BLaER1 treated with 17β-estradiol and CSF1 and Interleukin-3, amounts not matched to agents 10 nM and 100 nM (cell line): ENCODE data around the gene KIAA0319L.

Experiments used
- H3K27ac ChIP-seq, 11 experiments: shearing (Covaris generic); formaldehyde crosslinking; 2 replicates each; pipeline ENCODE4 v1.8.1; 2022
- H3K27me3 ChIP-seq, 11 experiments: shearing (Covaris generic); formaldehyde crosslinking; 2 replicates each; pipeline ENCODE4 v1.8.1; 2022
- H3K36me3 ChIP-seq, 11 experiments: shearing (Covaris generic); formaldehyde crosslinking; 2 replicates each; pipeline ENCODE4 v1.8.1; 2022
- H3K4me1 ChIP-seq, 10 experiments: shearing (Covaris generic); formaldehyde crosslinking; 2 replicates each; pipeline ENCODE4 v1.8.1; 2022
- H3K4me2 ChIP-seq, 11 experiments: shearing (Covaris generic); formaldehyde crosslinking; 2 replicates each; pipeline ENCODE4 v1.8.1; 2022
- H3K4me3 ChIP-seq, 10 experiments: shearing (Covaris generic); formaldehyde crosslinking; 2 replicates each; pipeline ENCODE4 v1.8.1; 2022
- H3K9ac ChIP-seq, 11 experiments: shearing (Covaris generic); formaldehyde crosslinking; 2 replicates each; pipeline ENCODE4 v1.8.1; 2022
- H3K9me3 ChIP-seq, 11 experiments: shearing (Covaris generic); formaldehyde crosslinking; replicated peaks in 1 of 11; 2 replicates each; pipeline ENCODE4 v1.8.1; 2022
- H4K20me1 ChIP-seq, 11 experiments: shearing (Covaris generic); formaldehyde crosslinking; 2 replicates each; pipeline ENCODE4 v1.8.1; 2022
- Cebpa-rat ChIP-seq, 11 experiments: shearing (Covaris generic); IDR thresholded peaks; 2 replicates each; pipeline ENCODE4 v1.8.1; 2022

Gene KIAA0319L

DNA sequence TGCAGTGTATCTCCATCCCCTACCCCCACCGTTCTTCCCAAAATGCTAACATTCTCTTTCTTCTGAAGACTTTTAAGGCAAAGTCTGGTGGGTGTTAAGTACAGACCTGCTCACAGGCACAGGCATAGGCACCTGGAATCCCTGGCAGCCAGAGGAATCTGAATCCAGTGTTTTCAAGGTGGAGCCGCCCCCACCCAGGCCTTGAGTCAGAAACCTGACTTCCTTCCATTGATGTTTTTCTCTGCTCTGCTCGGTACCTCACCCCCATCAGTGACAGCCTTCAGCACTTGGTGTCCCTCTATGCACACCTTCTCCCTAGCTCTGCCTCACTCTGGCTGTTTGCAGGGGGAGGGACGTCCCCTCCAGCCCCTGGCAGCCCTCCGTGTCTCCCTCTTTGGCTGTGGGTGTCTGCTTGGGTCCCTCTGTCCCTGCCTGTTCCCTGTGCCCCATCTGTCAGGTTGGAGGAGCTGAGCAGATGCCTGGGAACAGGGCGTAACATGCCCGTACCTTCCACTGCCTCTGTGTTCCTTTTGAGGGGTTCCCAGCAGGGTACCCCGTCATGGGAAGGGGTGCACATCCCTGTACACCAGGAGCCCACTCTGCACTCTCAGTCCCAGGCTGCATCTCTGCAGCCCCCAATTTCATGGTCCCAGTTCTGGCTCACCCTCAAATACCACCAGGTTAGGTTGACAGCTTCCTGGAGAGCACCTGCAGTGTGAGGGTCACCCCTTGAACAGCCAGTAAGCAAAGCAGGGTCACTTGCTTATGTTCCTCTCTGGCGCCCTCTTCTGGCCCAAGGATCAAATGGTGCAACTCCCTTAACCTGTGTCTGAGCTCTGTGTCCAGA, 7.1 kb upstream of the KIAA0319L start:
- no peak overlapping the region for H3K27ac ChIP-seq
- TF ChIP-seq Cebpa-rat (IDR thresholded peaks at IDR 0.05), result no peak

DNA sequence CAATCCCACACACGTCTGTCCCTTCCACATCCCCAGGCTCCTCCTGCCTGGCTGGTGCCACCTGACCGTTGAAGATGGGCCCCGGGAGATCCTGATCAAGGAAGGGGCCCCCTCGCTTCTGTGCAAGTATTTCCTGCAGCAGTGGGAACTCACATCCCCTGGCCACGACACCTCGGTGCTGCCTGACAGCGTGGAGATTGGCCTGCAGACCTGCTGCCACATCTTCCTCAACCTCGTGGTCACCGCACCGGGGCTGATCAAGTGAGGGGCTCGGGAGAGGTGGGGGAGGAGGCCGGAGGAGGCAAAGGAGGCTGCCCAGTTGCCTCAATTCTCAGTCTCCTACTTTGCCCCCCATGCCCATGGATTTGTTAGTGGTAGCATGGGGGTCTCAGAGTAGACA, 6.0 kb upstream of the KIAA0319L start:
- Histone ChIP-seq H3K27ac (peak overlapping the region in 1 of 11 experiments; percentile 18; a peak in 1 of 22 replicates), H3K27me3 (no peaks in the 10 kb centered on the region)
- TF ChIP-seq Cebpa-rat (IDR thresholded peaks at IDR 0.05), result no peak

More for the DNA sequence above, 7.1 kb upstream of the KIAA0319L start:
- Histone ChIP-seq H3K4me3 (no peak overlapping the region), H4K20me1 (peaks cover 0 to 82% (median 49%) of the 10 kb centered on the region in 11 experiments; a peak in 18 of 22 replicates), H3K9ac (peak overlapping the region in 4 of 11 experiments; percentile 7 to 56 (median 44); a peak in 2 of 22 replicates), H3K36me3 (peaks cover 0 to 77% (median 46%) of the 10 kb centered on the region in 11 experiments; a peak in 18 of 22 replicates), H3K4me1 (peaks cover 21 to 46% (median 40%) of the 10 kb centered on the region in 10 experiments; a peak in 19 of 20 replicates), H3K9me3 (no peaks in the 10 kb centered on the region), H3K4me2 (peak overlapping the region in 2 of 11 experiments; percentile 55 to 60; a peak in 1 of 22 replicates), H3K27me3 (no peaks in the 10 kb centered on the region)

GRCh38 chr1:35561972-35562680, 4.9 kb upstream of the KIAA0319L start:
- H3K9me3 ChIP-seq, result no peaks in the 10 kb centered on the region
- H3K4me1 ChIP-seq, result peaks cover 34 to 57% (median 52%) of the 10 kb centered on the region in 10 experiments; a peak in 19 of 20 replicates
- no peak for TF ChIP-seq Cebpa-rat (IDR thresholded peaks at IDR 0.05)
- peaks cover 0 to 70% (median 41%) of the 10 kb centered on the region in 11 experiments; a peak in 18 of 22 replicates for H3K36me3 ChIP-seq
- H3K27ac ChIP-seq, result no peak overlapping the region
- H4K20me1 ChIP-seq, result peaks cover 0 to 69% (median 52%) of the 10 kb centered on the region in 11 experiments; a peak in 18 of 22 replicates
- H3K27me3 ChIP-seq, result no peaks in the 10 kb centered on the region
- H3K4me2 ChIP-seq, result peak overlapping the region; percentile 9 to 71 (median 60); a peak in 18 of 22 replicates
- H3K4me3 ChIP-seq, result no peak overlapping the region
- H3K9ac ChIP-seq, result peak overlapping the region in 6 of 11 experiments; percentile 8 to 57 (median 26); a peak in 5 of 22 replicates

More for the DNA sequence above, 6.0 kb upstream of the KIAA0319L start:
- Histone ChIP-seq H3K4me2 (peak overlapping the region; percentile 30 to 71 (median 60); a peak in 20 of 22 replicates), H3K4me3 (no peak overlapping the region), H4K20me1 (peaks cover 0 to 75% (median 52%) of the 10 kb centered on the region in 11 experiments; a peak in 18 of 22 replicates), H3K36me3 (peaks cover 0 to 77% (median 45%) of the 10 kb centered on the region in 11 experiments; a peak in 18 of 22 replicates), H3K9ac (peak overlapping the region in 10 of 11 experiments; percentile 5 to 66 (median 42); a peak in 12 of 22 replicates), H3K9me3 (no peaks in the 10 kb centered on the region), H3K4me1 (peaks cover 31 to 56% (median 50%) of the 10 kb centered on the region in 10 experiments; a peak in 19 of 20 replicates)

DNA sequence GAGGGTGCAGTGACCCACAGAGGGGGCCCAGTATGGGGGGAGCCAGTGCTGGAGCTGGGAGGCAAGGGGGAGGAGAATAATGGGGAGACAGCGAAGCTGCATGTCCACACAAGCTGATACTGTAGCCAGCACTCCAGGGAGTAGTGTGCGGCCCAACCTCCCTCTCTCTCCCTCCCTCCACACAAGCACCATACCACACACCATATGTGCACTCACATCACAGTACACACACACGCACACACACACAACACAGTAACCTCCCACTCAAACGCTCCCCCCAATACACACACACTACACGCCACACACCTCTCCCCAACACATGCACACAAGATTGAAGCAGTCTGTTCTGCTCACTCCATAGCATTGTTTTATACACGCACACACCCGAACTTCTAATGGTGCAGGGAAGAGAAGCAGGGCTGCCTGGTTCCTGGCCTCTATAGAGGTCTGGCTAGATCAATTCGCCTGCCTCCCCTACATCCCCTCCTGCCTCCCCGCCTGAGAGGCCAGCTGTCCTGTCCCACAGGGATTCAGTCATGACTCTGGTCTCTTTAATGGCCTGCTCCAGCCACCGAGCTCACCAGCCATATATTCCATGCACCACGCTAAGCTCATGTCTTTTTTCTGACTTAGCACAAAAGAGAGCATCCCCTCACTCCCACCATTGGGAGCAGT, 4.2 kb upstream of the KIAA0319L start:
- Histone ChIP-seq H3K36me3 (peaks cover 0 to 63% (median 39%) of the 10 kb centered on the region in 11 experiments; a peak in 18 of 22 replicates), H3K9ac (peak overlapping the region in 6 of 11 experiments; percentile 4 to 28 (median 17); a peak in 2 of 22 replicates), H3K27me3 (no peaks in the 10 kb centered on the region), H4K20me1 (peaks cover 0 to 69% (median 52%) of the 10 kb centered on the region in 11 experiments; a peak in 18 of 22 replicates), H3K4me2 (peak overlapping the region in 9 of 11 experiments; percentile 4 to 71 (median 41); a peak in 10 of 22 replicates), H3K4me1 (peaks cover 39 to 61% (median 56%) of the 10 kb centered on the region in 10 experiments), H3K27ac (no peak overlapping the region), H3K9me3 (no peaks in the 10 kb centered on the region), H3K4me3 (no peak overlapping the region)
- TF ChIP-seq Cebpa-rat (IDR thresholded peaks at IDR 0.05), result no peak

DNA sequence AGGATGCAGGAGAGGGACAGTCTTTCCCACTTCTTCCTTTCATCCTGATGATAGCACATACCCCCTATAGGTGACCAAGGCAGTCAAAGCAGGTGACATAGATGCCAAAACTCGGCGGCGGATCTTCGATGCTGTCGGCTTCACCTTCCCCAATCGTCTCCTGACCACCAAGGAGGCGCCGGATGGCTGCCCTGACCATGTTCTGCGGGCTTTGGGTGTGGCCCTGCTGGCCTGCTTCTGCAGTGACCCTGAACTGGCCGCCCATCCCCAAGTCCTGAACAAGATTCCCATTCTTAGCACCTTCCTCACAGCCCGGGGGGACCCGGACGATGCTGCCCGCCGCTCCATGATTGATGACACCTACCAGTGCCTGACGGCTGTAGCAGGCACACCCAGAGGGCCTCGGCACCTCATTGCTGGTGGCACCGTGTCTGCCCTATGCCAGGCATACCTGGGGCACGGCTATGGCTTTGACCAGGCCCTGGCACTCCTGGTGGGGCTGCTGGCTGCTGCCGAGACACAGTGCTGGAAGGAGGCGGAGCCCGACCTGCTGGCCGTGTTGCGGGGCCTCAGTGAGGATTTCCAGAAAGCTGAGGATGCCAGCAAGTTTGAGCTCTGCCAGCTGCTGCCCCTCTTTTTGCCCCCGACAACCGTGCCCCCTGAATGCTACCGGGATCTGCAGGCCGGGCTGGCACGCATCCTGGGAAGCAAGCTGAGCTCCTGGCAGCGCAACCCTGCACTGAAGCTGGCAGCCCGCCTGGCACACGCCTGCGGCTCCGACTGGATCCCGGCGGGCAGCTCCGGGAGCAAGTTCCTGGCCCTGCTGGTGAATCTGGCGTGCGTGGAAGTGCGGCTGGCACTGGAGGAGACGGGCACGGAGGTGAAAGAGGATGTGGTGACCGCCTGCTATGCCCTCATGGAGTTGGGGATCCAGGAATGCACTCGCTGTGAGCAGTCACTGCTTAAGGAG, 3.3 kb upstream of the KIAA0319L start:
- Histone ChIP-seq H3K4me1 (peaks cover 48 to 70% (median 65%) of the 10 kb centered on the region in 10 experiments), H4K20me1 (peaks cover 6 to 69% (median 52%) of the 10 kb centered on the region in 11 experiments; a peak in 18 of 22 replicates), H3K36me3 (peaks cover 0 to 55% (median 31%) of the 10 kb centered on the region in 11 experiments; a peak in 17 of 22 replicates), H3K27me3 (no peaks in the 10 kb centered on the region), H3K4me2 (peak overlapping the region in 6 of 11 experiments; percentile 4 to 96 (median 56); a peak in 9 of 22 replicates), H3K9ac (0 out of 22 replicates have a peak overlapping the region, but pooled peaks of 1 of the 11 experiments have one; percentile 9), H3K4me3 (no peak overlapping the region), H3K9me3 (no peaks in the 10 kb centered on the region), H3K27ac (peak overlapping the region in 1 of 11 experiments; percentile 15; a peak in 1 of 22 replicates)
- TF ChIP-seq Cebpa-rat (IDR thresholded peaks at IDR 0.05), result no peak

GRCh38 chr1:35559317-35559944, 2.2 kb upstream of the KIAA0319L start:
- 0 out of 20 replicates have a peak overlapping the region, but pooled peaks of 1 of the 10 experiments have one; percentile 99 for H3K4me3 ChIP-seq
- TF ChIP-seq Cebpa-rat (IDR thresholded peaks at IDR 0.05), result no peak
- peaks cover 5 to 48% (median 27%) of the 10 kb centered on the region in 11 experiments; a peak in 20 of 22 replicates for H3K36me3 ChIP-seq
- no peaks in the 10 kb centered on the region for H3K27me3 ChIP-seq
- H3K9me3 ChIP-seq, result no peaks in the 10 kb centered on the region
- H3K4me1 ChIP-seq, result peaks cover 51 to 73% (median 72%) of the 10 kb centered on the region in 10 experiments
- peaks cover 12 to 64% (median 51%) of the 10 kb centered on the region in 11 experiments; a peak in 18 of 22 replicates for H4K20me1 ChIP-seq
- H3K9ac ChIP-seq, result peak overlapping the region in 3 of 11 experiments; percentile 33 to 91 (median 38); a peak in 4 of 22 replicates
- peak overlapping the region; percentile 51 to 100 (median 94); a peak in 19 of 22 replicates for H3K4me2 ChIP-seq
- peak overlapping the region in 2 of 11 experiments; percentile 9 to 15; a peak in 1 of 22 replicates for H3K27ac ChIP-seq
